ENCODE measurements around the gene SYNGR3. TPM values are rescaled to one million over a fixed set of nuclear protein-coding genes. Genes with fewer than 3 reads are reported as not detected.

SYNGR3 gene
- polyA plus RNA-seq, 1 experiment = 1.8 TPM

DNA sequence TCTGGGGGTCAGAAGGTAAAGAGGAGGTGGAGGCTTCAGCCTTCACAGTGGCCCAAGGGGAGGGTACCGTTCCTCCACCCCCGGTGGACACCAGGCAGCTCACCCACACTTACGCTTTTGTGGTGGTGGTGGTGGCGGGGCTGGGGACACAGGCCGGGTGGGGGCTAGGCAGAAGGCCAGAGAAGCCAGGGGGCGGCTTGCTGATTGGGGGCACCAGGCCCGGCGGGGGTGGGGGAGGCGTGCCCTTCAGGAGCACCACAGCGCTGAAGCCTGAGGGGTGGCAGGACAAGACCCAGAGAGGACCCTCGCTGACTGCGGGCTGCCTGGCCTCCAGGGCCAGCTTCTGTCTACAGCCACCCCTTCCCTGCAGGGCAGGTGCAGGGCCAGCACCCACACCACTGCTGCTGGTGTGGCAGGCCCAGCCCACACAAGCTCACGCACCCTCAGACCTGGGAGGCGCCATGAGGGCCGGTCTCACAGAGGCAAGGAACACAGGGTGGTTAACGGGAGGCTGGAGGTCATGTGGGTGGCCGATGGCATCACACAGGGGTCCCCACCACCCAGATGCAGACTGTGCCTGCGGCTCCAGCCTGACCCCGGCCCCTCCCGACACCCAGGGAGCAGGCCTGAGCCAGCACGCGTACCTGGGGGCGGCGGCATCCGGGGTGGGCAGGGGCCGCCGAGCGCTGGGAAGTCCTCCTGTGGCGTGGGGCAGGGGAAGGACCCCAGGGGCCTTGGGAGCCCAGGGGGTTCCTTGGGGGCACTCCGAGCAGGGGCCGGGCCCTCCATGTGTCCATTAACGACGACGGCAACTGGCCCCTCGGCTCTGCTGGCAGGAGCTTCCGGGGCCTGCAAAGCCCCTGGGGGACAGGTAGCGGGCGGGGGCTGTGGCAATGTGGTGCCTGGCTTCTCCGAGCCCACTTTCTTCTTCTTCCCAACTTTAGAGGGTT lies 9.4 kb downstream of the SYNGR3 start:
- POLR2A ChIA-PET = no interaction called here
- no peaks in the 10 kb centered on the region; the same call in 1 of the 2 replicates for H3K9me3 ChIP-seq (ENCODE audit: control insufficient read depth, insufficient read depth, low read length)
- H3K27me3 ChIP-seq (ENCODE audit: control insufficient read depth, insufficient read depth, low read length) = no peaks in the 10 kb centered on the region
- CTCF ChIA-PET = interaction anchor here (0.7 to 1.0 kb wide), 2 partner anchors 141 kb away, joined by 4 read pairs; no protein-coding TSS in a partner anchor
- H3K4me3 ChIP-seq (ENCODE audit: low read depth, low read length) = no peak overlapping the region
- no peak for TF ChIP-seq CTCF (IDR thresholded peaks at IDR 0.05; ENCODE audit: low read depth, low read length)
- H3K27ac ChIP-seq (ENCODE audit: low read depth, low read length) = no peak overlapping the region
- DNase-seq (ENCODE audit: low read depth, low spot score) = no peak

DNA sequence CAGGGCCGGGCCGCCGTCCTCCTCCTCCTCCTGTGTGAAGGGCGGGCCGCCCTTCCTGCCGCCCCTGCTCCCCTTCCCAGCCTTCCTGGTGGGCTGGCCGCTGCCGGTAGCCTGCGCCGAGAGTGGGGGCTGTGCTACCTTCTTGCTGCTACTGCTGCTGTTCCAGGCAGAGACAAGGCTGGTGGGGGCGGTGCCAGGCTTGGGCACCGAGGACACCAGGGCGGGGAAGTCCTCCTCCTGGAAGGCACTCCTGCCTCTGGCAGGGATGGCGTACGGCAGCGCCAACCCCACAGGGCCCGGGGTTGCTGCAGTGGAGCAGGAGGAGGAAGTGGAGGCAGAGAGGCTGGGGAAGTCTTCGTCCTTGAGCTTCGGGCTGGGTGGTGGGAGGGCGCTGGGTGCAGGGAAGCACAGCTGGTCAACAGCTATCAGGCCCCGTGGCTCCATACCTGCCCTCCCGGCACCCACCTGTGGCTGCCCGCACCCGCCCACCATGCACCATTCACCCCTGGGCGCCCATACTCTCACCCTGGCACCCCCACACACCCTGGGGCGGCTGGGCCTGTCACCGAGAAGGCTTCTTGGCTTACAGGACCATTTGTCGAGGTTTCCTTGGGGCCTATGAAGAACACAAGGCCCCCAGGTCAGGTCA lies 10.2 kb downstream of the SYNGR3 start:
- DNase-seq (ENCODE audit: low read depth, low spot score) = no peak
- Histone ChIP-seq H3K9me3 (ENCODE audit: control insufficient read depth, insufficient read depth, low read length) (no peaks in the 10 kb centered on the region; the same call in 1 of the 2 replicates), H3K27me3 (ENCODE audit: control insufficient read depth, insufficient read depth, low read length) (no peaks in the 10 kb centered on the region), H3K27ac (ENCODE audit: low read depth, low read length) (no peak overlapping the region), H3K4me3 (ENCODE audit: low read depth, low read length) (no peak overlapping the region)
- no peak for TF ChIP-seq CTCF (IDR thresholded peaks at IDR 0.05; ENCODE audit: low read depth, low read length)
- ChIA-PET POLR2A (no interaction called here), CTCF (interaction anchor here (0.7 kb wide), 1 partner anchor 141 kb away, joined by 4 read pairs; no protein-coding TSS in a partner anchor)

DNA sequence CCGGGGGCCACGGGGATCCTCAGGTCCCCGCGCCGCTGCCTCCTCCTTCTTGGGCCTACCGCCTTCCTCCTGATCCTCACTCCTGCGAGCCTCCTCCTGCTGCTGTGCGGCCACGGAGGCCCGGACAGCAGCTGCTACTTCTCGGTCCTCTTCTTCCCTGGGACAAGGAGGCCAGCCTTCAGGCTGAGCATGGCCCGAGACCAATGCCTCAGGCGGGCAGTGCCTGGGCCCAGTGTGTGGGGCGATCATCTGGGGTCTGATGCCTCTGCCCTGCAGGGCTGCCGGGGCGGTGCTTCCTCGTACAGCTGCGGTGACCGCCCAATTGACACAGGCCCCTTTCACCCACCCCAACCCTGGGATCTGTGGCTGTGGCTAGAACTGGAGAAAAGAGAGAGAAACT lies 11.3 kb downstream of the SYNGR3 start:
- Histone ChIP-seq H3K9me3 (ENCODE audit: control insufficient read depth, insufficient read depth, low read length) (no peaks in the 10 kb centered on the region; the same call in 1 of the 2 replicates), H3K4me3 (ENCODE audit: low read depth, low read length) (no peak overlapping the region), H3K27ac (ENCODE audit: low read depth, low read length) (no peak overlapping the region), H3K27me3 (ENCODE audit: control insufficient read depth, insufficient read depth, low read length) (no peaks in the 10 kb centered on the region)
- ChIA-PET CTCF (interaction anchor here (5.0 kb wide), 1 partner anchor 139 kb away, joined by 79 read pairs; no protein-coding TSS in a partner anchor), POLR2A (interaction anchor here (0.6 kb wide), 1 partner anchor 36 kb away, joined by 3 read pairs; the partner anchor contains the start of gene RPS2)
- no peak for DNase-seq (ENCODE audit: low read depth, low spot score)
- TF ChIP-seq CTCF (IDR thresholded peaks at IDR 0.05; ENCODE audit: low read depth, low read length) = no peak

- no peaks in the 10 kb centered on the region for H3K27me3 ChIP-seq (ENCODE audit: control insufficient read depth, insufficient read depth, low read length)
- no peaks in the 10 kb centered on the region; the same call in 1 of the 2 replicates for H3K9me3 ChIP-seq (ENCODE audit: control insufficient read depth, insufficient read depth, low read length)
- TF ChIP-seq CTCF (IDR thresholded peaks at IDR 0.05; ENCODE audit: low read depth, low read length) = no peak
- DNase-seq (ENCODE audit: low read depth, low spot score) = no peak
- POLR2A ChIA-PET = no interaction called here
- H3K4me3 ChIP-seq (ENCODE audit: low read depth, low read length) = no peak overlapping the region
- no peak overlapping the region for H3K27ac ChIP-seq (ENCODE audit: low read depth, low read length)
- CTCF ChIA-PET = interaction anchor here (0.6 to 5.0 kb wide), 2 partner anchors 139 to 278 kb away, joined by 6 to 79 read pairs; no protein-coding TSS in a partner anchor
These were observed 11.9 kb downstream of the SYNGR3 start for GRCh38 chr16:2001456-2002355.
